ENCODE data around the gene IL17RE.
"Not testable (repeated sequence)": the region's sequence is repeated elsewhere in the genome, so short reads cannot be mapped to it uniquely, and the experiment has no call there.

Gene IL17RE

DNA sequence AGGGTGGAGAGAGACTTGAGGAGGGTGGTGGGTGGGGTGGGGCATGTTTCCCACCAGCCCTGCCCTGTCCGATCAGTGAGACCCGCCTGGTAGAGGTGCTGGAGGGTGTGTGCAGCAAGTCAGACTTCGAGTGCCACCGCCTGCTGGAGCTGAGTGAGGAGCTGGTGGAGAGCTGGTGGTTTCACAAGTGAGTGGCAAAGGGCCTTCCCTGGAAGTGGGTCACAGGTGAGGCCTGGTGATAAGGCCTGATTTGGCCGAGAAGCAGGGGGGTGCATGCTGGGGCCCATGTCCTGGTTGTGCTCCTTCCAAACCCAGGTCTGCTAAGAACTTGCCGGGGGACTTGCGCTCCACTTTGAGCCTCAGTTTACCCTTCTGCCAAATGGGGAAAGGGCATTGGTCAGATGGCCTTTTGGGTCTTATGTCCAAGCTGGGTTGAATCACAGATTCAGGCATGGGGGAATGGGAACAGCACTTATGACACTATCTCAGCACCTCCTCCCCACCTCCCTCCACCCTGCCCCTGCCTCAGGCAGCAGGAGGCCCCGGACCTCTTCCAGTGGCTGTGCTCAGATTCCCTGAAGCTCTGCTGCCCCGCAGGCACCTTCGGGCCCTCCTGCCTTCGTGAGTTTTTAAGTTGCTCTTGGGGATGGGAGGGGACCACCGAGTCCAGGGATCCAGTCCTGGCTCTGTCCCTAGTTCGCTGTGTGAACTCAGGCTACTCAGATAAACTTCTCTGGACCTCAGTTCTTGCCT is 35.0 kb downstream of the IL17RE start:
- Mint-ChIP-seq H3K4me3 (no peak overlapping the region), H3K36me3 (ENCODE audit: insufficient read depth) (peaks cover 22% of the 10 kb centered on the region), H3K27me3 (no peaks in the 10 kb centered on the region), H3K4me1 (ENCODE audit: low read depth in 2 of 2) (peaks cover 25 to 27% of the 10 kb centered on the region in 2 donors), H3K9me3 (no peaks in the 10 kb centered on the region), H3K27ac (no peak overlapping the region)
- DNase-seq (no peak), ATAC-seq (replicated peaks) (no peak)

DNA sequence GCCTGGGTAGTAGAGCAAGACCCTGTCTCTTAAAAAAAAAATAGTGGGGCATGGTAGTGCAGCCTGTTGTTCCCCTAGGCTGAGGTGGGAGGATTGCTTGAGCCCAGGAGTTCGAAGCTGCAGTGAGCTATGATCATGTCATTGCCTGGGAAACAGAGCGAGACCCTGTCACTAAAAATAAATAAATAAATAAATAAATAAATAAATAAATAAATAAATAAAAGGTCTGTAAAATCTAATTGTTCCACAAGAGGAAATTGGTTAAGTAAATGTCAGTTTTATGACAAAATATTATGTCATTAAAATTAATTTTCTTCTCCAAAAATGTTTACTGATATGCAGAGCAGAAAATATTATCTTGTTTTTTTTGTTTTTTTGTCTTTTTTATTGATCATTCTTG is 36.3 kb downstream of the IL17RE start:
- Mint-ChIP-seq H3K4me3 (no peak overlapping the region), H3K9me3 (no peaks in the 10 kb centered on the region), H3K36me3 (ENCODE audit: insufficient read depth) (peaks cover 9% of the 10 kb centered on the region), H3K27ac (no peak overlapping the region), H3K4me1 (ENCODE audit: low read depth in 2 of 2) (peaks cover 19 to 23% of the 10 kb centered on the region in 2 donors), H3K27me3 (no peaks in the 10 kb centered on the region)
- no peak for ATAC-seq (replicated peaks)
- DNase-seq = no peak

- H3K27ac Mint-ChIP-seq; H3K36me3 Mint-ChIP-seq (ENCODE audit: insufficient read depth); DNase-seq; H3K9me3 Mint-ChIP-seq; ATAC-seq (replicated peaks); H3K27me3 Mint-ChIP-seq; H3K4me3 Mint-ChIP-seq: not testable (repeated sequence)
- H3K4me1 Mint-ChIP-seq (ENCODE audit: low read depth in 2 of 2) = peaks cover 9 to 13% of the 10 kb centered on the region in 2 donors
Measured at GRCh38 chr3:9939906-9940305, 37.3 kb downstream of the IL17RE start.

DNA sequence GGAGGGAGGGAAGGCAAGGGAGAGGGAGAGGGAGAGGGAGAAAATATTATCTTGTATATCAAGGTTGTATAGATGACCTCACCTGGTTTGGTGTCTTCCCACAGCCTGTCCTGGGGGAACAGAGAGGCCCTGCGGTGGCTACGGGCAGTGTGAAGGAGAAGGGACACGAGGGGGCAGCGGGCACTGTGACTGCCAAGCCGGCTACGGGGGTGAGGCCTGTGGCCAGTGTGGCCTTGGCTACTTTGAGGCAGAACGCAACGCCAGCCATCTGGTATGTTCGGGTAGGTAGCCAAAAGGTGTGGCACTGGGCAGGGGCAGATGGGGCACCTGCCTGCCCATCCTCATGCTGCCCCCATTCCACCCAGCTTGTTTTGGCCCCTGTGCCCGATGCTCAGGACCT is 38.1 kb downstream of the IL17RE start:
- DNase-seq (no peak), ATAC-seq (replicated peaks) (no peak)
- Mint-ChIP-seq H3K27me3 (no peaks in the 10 kb centered on the region), H3K36me3 (ENCODE audit: insufficient read depth) (peaks cover 6% of the 10 kb centered on the region), H3K4me1 (ENCODE audit: low read depth in 2 of 2) (peaks cover under 1 to 5% of the 10 kb centered on the region in 2 donors), H3K27ac (no peak overlapping the region), H3K4me3 (no peak overlapping the region), H3K9me3 (no peaks in the 10 kb centered on the region)

- H3K4me1 Mint-ChIP-seq (ENCODE audit: low read depth in 2 of 2) = peaks cover 0 to 3% of the 10 kb centered on the region in 2 donors
- no peak for DNase-seq
- H3K36me3 Mint-ChIP-seq (ENCODE audit: insufficient read depth) = peaks cover 6% of the 10 kb centered on the region
- H3K27me3 Mint-ChIP-seq = no peaks in the 10 kb centered on the region
- peak overlapping the region in 1 of 2 donors; percentile 60 for H3K27ac Mint-ChIP-seq
- H3K4me3 Mint-ChIP-seq = no peak overlapping the region
- no peaks in the 10 kb centered on the region for H3K9me3 Mint-ChIP-seq
- ATAC-seq (replicated peaks) = no peak
Measured at GRCh38 chr3:9942164-9942563, 39.5 kb downstream of the IL17RE start.

DNA sequence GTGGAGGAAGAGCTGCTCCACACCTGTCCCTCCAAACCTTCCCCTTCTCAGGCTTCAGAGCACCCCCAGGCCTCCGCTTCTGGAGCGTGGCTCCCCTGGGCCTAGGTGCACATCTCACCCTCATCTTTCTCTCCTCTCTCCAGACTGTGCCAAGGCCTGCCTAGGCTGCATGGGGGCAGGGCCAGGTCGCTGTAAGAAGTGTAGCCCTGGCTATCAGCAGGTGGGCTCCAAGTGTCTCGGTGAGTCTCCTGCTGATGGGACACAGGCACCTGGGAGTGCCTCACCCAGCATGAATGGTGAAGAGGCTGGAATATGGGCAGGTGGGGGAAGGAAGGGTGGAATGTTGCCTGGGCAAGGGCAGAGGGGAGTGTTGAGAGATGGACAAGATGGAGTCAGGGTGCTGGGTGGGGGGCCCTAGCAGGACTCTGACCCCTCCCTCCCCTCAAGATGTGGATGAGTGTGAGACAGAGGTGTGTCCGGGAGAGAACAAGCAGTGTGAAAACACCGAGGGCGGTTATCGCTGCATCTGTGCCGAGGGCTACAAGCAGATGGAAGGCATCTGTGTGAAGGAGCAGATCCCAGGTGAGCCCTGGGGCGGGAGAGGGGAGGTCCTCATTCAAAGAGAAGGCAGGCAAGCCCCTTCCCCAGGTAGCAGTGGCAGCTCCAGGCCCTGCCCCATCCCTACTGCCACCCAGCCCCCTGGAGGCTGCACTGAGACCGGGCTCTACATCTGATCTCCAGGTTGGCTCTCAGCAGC is 40.5 kb downstream of the IL17RE start:
- no peak for ATAC-seq (replicated peaks)
- no peak overlapping the region for H3K4me3 Mint-ChIP-seq
- H3K36me3 Mint-ChIP-seq (ENCODE audit: insufficient read depth) = peaks cover 6% of the 10 kb centered on the region
- H3K27ac Mint-ChIP-seq = no peak overlapping the region
- H3K4me1 Mint-ChIP-seq (ENCODE audit: low read depth in 2 of 2) = peaks cover 0 to 3% of the 10 kb centered on the region in 2 donors
- no peaks in the 10 kb centered on the region for H3K9me3 Mint-ChIP-seq
- no peak for DNase-seq
- no peaks in the 10 kb centered on the region for H3K27me3 Mint-ChIP-seq

- Mint-ChIP-seq H3K27me3 (no peaks in the 10 kb centered on the region), H3K4me1 (ENCODE audit: low read depth in 2 of 2) (peaks cover 0 to 3% of the 10 kb centered on the region in 2 donors), H3K4me3 (no peak overlapping the region), H3K36me3 (ENCODE audit: insufficient read depth) (peaks cover 3% of the 10 kb centered on the region), H3K27ac (no peak overlapping the region), H3K9me3 (no peaks in the 10 kb centered on the region)
- DNase-seq (no peak), ATAC-seq (replicated peaks) (no peak)
Measured at GRCh38 chr3:9944271-9944670, 41.6 kb downstream of the IL17RE start.

- Mint-ChIP-seq H3K27ac (no peak overlapping the region), H3K4me3 (peak overlapping the region in 1 of 2 donors; percentile 43), H3K27me3 (no peaks in the 10 kb centered on the region), H3K36me3 (ENCODE audit: insufficient read depth) (peaks cover 5% of the 10 kb centered on the region), H3K9me3 (no peaks in the 10 kb centered on the region), H3K4me1 (ENCODE audit: low read depth in 2 of 2) (peaks cover 0 to 5% of the 10 kb centered on the region in 2 donors)
- DNase-seq = no peak
- ATAC-seq (replicated peaks) = no peak
Measured at GRCh38 chr3:9945358-9945757, 42.7 kb downstream of the IL17RE start.

- peak overlapping the region; percentile 72 to 89 for H3K27ac Mint-ChIP-seq
- H3K4me3 Mint-ChIP-seq = peak overlapping the region; percentile 75 to 86
Measured at GRCh38 chr3:9946112-9947024, 43.7 kb downstream of the IL17RE start.

GRCh38 chr3:9947025-9947995 is 44.7 kb downstream of the IL17RE start:
- Mint-ChIP-seq H3K27me3 (no peaks in the 10 kb centered on the region), H3K4me3 (no peak overlapping the region), H3K36me3 (ENCODE audit: insufficient read depth) (peaks cover 7% of the 10 kb centered on the region), H3K9me3 (no peaks in the 10 kb centered on the region), H3K4me1 (ENCODE audit: low read depth in 2 of 2) (peaks cover 11 to 15% of the 10 kb centered on the region in 2 donors), H3K27ac (no peak overlapping the region)
- ATAC-seq (replicated peaks) (no peak), DNase-seq (no peak)

More at GRCh38 chr3:9946112-9947024, 43.7 kb downstream of the IL17RE start:
- Mint-ChIP-seq H3K4me1 (ENCODE audit: low read depth in 2 of 2) (peaks cover 7 to 10% of the 10 kb centered on the region in 2 donors), H3K9me3 (no peaks in the 10 kb centered on the region), H3K27me3 (no peaks in the 10 kb centered on the region), H3K36me3 (ENCODE audit: insufficient read depth) (peaks cover 7% of the 10 kb centered on the region)
- peak; percentile 93 for ATAC-seq (replicated peaks)
- peak; percentile 59 to 83 (median 78) for DNase-seq

DNA sequence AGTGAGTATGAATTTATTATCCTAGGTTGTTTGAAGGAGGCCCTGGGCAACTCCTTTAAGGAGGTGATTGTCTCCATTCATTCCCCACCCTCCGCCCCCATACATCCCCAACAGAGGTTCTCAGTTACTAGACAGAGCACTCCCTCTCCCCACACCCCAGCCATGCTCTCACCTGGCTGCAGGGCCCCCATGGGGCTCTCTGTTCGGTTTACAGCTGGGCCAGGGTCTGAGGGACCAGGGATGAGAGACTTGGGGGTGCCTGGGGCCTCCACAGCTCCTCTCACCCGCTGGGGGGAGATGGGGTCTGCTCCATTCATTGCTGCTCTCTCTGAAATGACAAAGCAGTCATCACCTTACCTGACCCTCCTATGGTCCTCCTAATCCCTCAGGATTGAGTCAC is 45.9 kb downstream of the IL17RE start:
- no peak overlapping the region for H3K4me3 Mint-ChIP-seq
- H3K36me3 Mint-ChIP-seq (ENCODE audit: insufficient read depth) = peaks cover 7% of the 10 kb centered on the region
- H3K4me1 Mint-ChIP-seq (ENCODE audit: low read depth in 2 of 2) = peaks cover 12 to 19% of the 10 kb centered on the region in 2 donors
- no peak overlapping the region for H3K27ac Mint-ChIP-seq
- DNase-seq (no peak), ATAC-seq (replicated peaks) (no peak)
- no peaks in the 10 kb centered on the region for H3K27me3 Mint-ChIP-seq
- H3K9me3 Mint-ChIP-seq = no peaks in the 10 kb centered on the region

GRCh38 chr3:9949115-9949514 is 46.5 kb downstream of the IL17RE start:
- Mint-ChIP-seq H3K27me3 (no peaks in the 10 kb centered on the region), H3K4me1 (ENCODE audit: low read depth in 2 of 2) (peaks cover 12 to 19% of the 10 kb centered on the region in 2 donors), H3K4me3 (no peak overlapping the region), H3K9me3 (no peaks in the 10 kb centered on the region), H3K36me3 (ENCODE audit: insufficient read depth) (peaks cover 7% of the 10 kb centered on the region), H3K27ac (peak overlapping the region in 1 of 2 donors; percentile 78)
- ATAC-seq (replicated peaks) (no peak), DNase-seq (no peak)

All from effector memory CD8-positive, alpha-beta T cell (primary cell).